Measurements from ENCODE around the gene MTNR1A.

The MTNR1A gene

DNA sequence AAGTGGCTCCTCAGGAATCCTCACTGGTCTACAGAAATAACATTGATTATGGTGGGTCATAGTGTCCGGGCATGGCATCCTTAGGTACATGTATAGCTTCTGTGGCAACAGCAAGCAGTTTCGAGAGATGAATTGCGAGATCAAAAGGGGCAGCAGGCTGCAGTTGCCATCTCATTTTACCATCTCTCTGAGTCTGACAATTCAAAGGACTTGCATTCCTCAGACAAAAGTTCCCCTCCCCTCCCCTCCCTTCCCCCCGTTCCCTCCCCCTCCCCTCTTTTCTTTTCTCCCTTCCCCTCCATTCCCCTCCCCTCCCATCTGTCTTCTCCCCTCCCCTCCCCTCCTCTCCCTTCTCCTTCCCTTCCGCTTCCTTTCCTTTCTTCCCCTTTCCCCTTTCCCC is 70.2 kb downstream of the MTNR1A start:
- no peak for DNase-seq

DNA sequence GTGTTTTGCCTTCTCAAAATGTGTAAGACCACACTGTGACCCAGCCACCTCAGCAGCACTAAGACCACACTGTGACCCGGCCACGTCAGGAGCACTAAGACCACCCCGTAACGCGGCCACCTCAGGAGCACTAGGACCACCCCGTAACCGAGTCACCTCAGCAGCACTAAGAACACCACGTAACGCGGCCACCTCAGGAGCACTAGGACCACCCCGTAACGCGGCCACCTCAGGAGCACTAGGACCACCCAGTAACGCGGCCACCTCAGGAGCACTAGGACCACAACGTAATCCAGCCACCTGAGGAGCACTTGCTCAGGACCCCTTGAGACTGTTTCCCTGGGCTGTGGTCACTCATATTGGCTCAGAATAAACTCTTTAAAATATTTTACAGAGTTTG is 71.7 kb downstream of the MTNR1A start:
- no peak for DNase-seq

All from AML-193 (cell line).